Activated T-cell treated with anti-CD3 and anti-CD28 coated beads, Interleukin-2, amount 50 U/mL, for 24 hours (primary cell): Measurements from ENCODE around the gene RAB30.
A peak's percentile ranks its signal among the peaks of the same experiment; 100 is the strongest.

Experiments
- DNase-seq: peaks from one replicate; pipeline ENCODE4 v3.0.0-alpha.2; 2020
- H3K27ac Mint-ChIP-seq: 2 replicates; pipeline ENCODE4 v1.8.0; 2020; ENCODE audit warnings: mild to moderate bottlenecking, mixed read lengths
- H3K27me3 Mint-ChIP-seq: 2 replicates; pipeline ENCODE4 v1.8.0; 2020; ENCODE audit warnings: mixed read lengths
- H3K36me3 Mint-ChIP-seq: 2 replicates; pipeline ENCODE4 v1.8.0; 2020; ENCODE audit warnings: low read depth, mixed read lengths
- H3K4me1 Mint-ChIP-seq: 2 replicates; pipeline ENCODE4 v1.8.0; 2020; ENCODE audit warnings: low read depth, mixed read lengths
- H3K4me3 Mint-ChIP-seq: 2 replicates; pipeline ENCODE4 v1.8.0; 2020; ENCODE audit warnings: mild to moderate bottlenecking, moderate library complexity, mixed read lengths
- H3K9me3 Mint-ChIP-seq: 2 replicates; pipeline ENCODE4 v1.8.0; 2020; ENCODE audit warnings: mixed read lengths

Gene RAB30, protein sequence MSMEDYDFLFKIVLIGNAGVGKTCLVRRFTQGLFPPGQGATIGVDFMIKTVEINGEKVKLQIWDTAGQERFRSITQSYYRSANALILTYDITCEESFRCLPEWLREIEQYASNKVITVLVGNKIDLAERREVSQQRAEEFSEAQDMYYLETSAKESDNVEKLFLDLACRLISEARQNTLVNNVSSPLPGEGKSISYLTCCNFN

GRCh38 chr11:83071567-83072349, at the start of gene RAB30:
TSS of gene RAB30 (minus strand) at chr11:83071897. CDS start at chr11:82997316, 74,581 bp downstream.
- Mint-ChIP-seq H3K4me1 (peaks cover 38% of the 10 kb centered on the region), H3K36me3 (peaks cover 30% of the 10 kb centered on the region), H3K9me3 (no peaks in the 10 kb centered on the region), H3K27me3 (no peaks in the 10 kb centered on the region), H3K4me3 (no peak within 1 kb of the TSS), H3K27ac (no peak within 1 kb of the TSS)
- DNase-seq = peak; percentile 90

- no peak for DNase-seq
- no peaks in the 10 kb centered on the region for H3K27me3 Mint-ChIP-seq
- H3K4me1 Mint-ChIP-seq = peaks cover 63% of the 10 kb centered on the region
- H3K9me3 Mint-ChIP-seq = no peaks in the 10 kb centered on the region
- peak overlapping the region; percentile 34 for H3K27ac Mint-ChIP-seq
- no peak overlapping the region for H3K4me3 Mint-ChIP-seq
- H3K36me3 Mint-ChIP-seq = no peaks in the 10 kb centered on the region
Observed at GRCh38 chr11:83120327-83120726, 48.6 kb upstream of the RAB30 start.

DNA sequence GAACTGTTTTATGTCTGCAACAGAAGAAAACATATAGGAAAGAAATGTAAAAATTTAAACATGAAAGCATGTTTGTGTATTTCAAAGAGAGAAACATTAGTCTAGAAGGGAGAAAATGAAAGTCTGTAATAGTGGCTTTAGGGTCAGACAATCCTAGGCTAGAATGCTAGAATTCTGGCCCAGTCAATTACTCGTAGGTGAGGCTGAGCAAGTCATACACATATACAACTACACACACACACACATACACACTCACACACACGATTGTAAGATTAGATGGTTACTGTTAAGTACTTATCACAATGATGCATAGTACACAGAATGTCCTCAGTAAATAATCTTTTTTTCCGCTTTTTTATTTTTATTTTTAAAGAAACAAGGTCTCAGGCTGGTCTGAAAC, 47.5 kb upstream of the RAB30 start:
- Mint-ChIP-seq H3K36me3 (no peaks in the 10 kb centered on the region), H3K4me3 (no peak overlapping the region), H3K4me1 (peaks cover 70% of the 10 kb centered on the region), H3K9me3 (no peaks in the 10 kb centered on the region), H3K27ac (no peak overlapping the region), H3K27me3 (no peaks in the 10 kb centered on the region)
- no peak for DNase-seq

GRCh38 chr11:83118814-83119213, 47.1 kb upstream of the RAB30 start:
- H3K36me3 Mint-ChIP-seq = no peaks in the 10 kb centered on the region
- H3K27ac Mint-ChIP-seq = peak overlapping the region; percentile 46
- H3K9me3 Mint-ChIP-seq = no peaks in the 10 kb centered on the region
- no peaks in the 10 kb centered on the region for H3K27me3 Mint-ChIP-seq
- H3K4me1 Mint-ChIP-seq = peaks cover 70% of the 10 kb centered on the region
- DNase-seq = no peak
- no peak overlapping the region for H3K4me3 Mint-ChIP-seq

- Mint-ChIP-seq H3K27me3 (no peaks in the 10 kb centered on the region), H3K4me1 (peaks cover 54% of the 10 kb centered on the region), H3K4me3 (no peak overlapping the region), H3K27ac (peak overlapping the region; percentile 4), H3K9me3 (no peaks in the 10 kb centered on the region), H3K36me3 (no peaks in the 10 kb centered on the region)
- no peak for DNase-seq
Observed at GRCh38 chr11:83116015-83116641, 44.4 kb upstream of the RAB30 start.

DNA sequence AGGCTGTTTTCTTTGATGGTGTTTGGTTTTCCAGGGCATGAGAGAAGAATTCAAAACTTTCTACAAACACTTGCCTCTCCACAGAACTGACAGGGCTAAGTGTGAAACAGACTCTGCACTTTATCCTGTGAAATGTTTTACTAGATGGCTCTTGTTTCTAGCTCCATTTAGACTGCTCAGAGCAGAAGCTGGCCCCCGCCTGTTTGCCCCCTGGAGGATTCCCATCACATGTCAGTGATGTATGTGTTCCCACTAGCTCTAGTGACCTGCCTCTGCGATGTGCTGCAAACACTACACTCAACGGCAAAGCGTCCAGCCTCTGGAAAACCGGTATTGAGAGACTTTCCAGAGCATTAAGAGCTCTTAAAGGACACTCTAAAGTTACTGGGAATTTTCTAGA, 43.9 kb upstream of the RAB30 start:
- no peak for DNase-seq
- H3K4me3 Mint-ChIP-seq = no peak overlapping the region
- H3K27ac Mint-ChIP-seq = no peak overlapping the region
- H3K27me3 Mint-ChIP-seq = no peaks in the 10 kb centered on the region
- H3K4me1 Mint-ChIP-seq = peaks cover 48% of the 10 kb centered on the region
- H3K9me3 Mint-ChIP-seq = no peaks in the 10 kb centered on the region
- H3K36me3 Mint-ChIP-seq = no peaks in the 10 kb centered on the region

DNA sequence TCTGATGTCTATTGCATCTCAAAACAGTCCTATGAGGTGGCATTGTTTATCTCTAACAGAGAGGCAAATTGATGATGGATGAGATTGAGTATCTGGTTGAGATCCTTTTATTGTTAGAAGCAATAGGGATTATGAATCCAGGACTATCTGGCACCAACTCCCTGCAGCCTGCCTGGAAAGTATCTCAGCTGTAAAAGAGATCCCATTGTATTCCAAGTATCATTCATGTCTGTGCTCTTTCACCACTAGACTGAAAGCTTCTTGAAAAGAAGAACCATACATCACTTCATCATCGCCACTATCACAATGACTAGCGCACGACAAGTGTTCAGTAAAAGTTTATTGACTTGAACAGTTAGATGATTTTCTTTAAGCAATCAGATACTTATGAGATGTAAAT, 43.3 kb upstream of the RAB30 start:
- no peak for DNase-seq
- Mint-ChIP-seq H3K27ac (no peak overlapping the region), H3K4me1 (peaks cover 44% of the 10 kb centered on the region), H3K4me3 (no peak overlapping the region), H3K27me3 (no peaks in the 10 kb centered on the region), H3K36me3 (no peaks in the 10 kb centered on the region), H3K9me3 (no peaks in the 10 kb centered on the region)

DNA sequence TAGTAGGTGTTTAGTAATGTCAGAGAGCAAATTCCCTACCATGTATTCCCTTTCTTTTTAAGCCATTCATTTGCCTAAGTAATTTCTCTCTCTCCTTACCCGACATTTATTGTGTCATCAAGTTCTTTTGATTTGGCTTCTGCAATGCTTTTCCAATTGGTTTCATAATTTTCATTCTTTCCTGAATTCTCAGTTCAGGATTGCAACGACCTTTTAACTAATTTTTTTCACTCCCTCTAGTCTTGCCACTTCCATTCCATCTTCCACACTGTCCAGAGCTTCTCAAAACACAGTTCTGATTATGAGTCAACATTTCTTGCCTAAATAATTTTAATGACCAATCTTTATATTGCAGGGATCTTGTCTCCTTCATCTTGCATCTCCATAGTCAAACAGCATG, 41.2 kb upstream of the RAB30 start:
- Mint-ChIP-seq H3K27ac (no peak overlapping the region), H3K36me3 (no peaks in the 10 kb centered on the region), H3K4me1 (peaks cover 27% of the 10 kb centered on the region), H3K27me3 (no peaks in the 10 kb centered on the region), H3K4me3 (no peak overlapping the region), H3K9me3 (no peaks in the 10 kb centered on the region)
- no peak for DNase-seq

- Mint-ChIP-seq H3K27ac (no peak overlapping the region), H3K4me1 (no peaks in the 10 kb centered on the region), H3K27me3 (no peaks in the 10 kb centered on the region), H3K9me3 (no peaks in the 10 kb centered on the region), H3K36me3 (no peaks in the 10 kb centered on the region), H3K4me3 (no peak overlapping the region)
- no peak for DNase-seq
Observed at GRCh38 chr11:83105168-83105567, 33.5 kb upstream of the RAB30 start.

GRCh38 chr11:83102834-83103233, 31.1 kb upstream of the RAB30 start:
- Mint-ChIP-seq H3K9me3 (no peaks in the 10 kb centered on the region), H3K4me1 (no peaks in the 10 kb centered on the region), H3K27ac (no peak overlapping the region), H3K27me3 (no peaks in the 10 kb centered on the region), H3K36me3 (no peaks in the 10 kb centered on the region), H3K4me3 (no peak overlapping the region)
- no peak for DNase-seq

DNA sequence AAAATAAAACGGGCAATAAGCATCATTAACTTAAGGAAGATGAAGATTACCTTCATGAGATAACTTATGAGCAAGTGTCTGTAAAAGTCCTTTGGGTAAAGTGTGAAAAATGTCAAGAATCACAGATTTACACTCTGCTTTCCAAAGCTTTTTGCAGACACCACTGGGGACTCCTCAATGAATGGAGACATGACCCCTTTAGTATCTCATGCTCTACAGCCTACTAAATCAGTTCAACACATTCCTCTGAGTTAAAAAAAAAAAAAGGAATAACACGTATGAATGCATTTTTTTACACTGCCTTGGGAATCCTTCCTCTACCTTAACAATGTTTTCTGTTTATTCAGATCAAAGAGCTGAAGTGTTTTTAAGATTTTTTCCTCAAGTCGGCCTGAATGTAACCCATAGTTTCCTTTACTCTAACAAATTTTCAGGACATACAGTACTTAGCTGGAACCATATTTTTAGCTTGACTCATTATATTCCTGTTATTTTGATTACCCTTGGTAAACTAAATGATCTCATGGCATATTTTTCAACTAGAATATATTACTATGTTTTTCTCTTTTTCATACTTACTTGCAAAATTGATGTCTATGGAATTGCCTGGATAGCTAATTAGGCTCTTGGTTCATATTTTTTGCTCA, 25.9 kb upstream of the RAB30 start:
- H3K9me3 Mint-ChIP-seq = no peaks in the 10 kb centered on the region
- DNase-seq = no peak
- H3K27ac Mint-ChIP-seq = no peak overlapping the region
- no peaks in the 10 kb centered on the region for H3K36me3 Mint-ChIP-seq
- no peak overlapping the region for H3K4me3 Mint-ChIP-seq
- no peaks in the 10 kb centered on the region for H3K4me1 Mint-ChIP-seq
- H3K27me3 Mint-ChIP-seq = no peaks in the 10 kb centered on the region

DNA sequence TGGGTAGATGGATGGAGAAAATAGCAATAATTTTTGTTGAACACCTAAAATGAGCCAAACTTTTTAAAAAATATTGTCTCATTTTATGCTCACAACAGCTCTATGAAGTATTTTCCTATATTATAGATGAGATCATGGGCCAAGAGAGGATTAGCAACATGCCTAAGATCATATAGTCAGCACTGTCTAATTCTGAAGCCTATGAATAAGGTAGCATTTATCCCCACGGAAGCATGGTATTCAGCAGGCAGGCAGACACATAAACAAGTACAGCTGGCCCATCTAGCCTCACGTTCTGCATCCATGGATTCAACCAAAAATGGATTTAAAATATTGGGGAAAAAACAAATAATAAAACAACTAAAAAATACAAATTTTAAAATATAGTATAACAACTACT, 21.9 kb upstream of the RAB30 start:
- peaks cover 3% of the 10 kb centered on the region for H3K4me1 Mint-ChIP-seq
- no peaks in the 10 kb centered on the region for H3K27me3 Mint-ChIP-seq
- DNase-seq = no peak
- no peak overlapping the region for H3K27ac Mint-ChIP-seq
- no peaks in the 10 kb centered on the region for H3K9me3 Mint-ChIP-seq
- H3K4me3 Mint-ChIP-seq = no peak overlapping the region
- no peaks in the 10 kb centered on the region for H3K36me3 Mint-ChIP-seq

DNA sequence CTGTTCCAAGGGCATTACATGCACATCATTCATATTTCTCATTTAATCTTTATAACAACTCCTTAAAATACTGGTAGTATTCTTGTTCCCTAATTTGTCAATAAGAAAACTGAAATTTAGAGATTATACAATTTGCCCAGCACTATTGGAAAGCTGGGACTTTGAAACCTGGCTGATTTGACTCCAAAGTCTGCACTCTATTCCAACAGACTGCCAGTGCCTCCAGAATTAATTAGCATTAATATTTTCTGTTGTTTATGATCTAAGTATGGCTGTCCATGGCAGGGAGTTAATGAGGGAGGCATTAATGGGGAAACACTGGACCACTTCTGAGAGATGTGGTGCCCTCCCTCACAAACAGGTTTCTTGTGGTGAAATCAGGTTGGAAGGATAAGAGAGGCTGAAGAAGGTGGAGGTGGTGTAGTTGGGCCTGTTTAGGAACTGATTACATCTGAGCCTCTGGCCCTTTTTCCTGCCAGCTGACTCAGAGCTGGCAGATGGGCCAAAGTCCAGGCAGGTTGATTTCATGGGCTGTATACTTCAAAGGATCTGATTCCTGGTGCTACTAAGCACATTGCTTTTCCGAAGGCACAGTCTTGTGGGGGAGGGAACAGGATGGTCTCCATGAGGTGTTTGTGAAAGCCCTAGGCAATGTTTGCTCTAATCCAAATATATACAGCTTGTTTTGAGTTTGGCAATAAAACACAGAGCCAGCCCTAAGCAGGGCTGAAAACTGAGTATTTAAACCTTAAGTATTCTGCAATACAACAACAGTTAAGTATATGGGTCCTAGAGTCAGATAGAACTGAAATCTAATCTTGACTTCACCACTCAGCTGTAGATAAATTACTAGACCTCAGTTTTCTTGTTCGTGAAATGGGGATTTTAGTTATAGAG, 21.0 kb upstream of the RAB30 start:
- no peak for DNase-seq
- no peak overlapping the region for H3K4me3 Mint-ChIP-seq
- H3K27ac Mint-ChIP-seq = no peak overlapping the region
- no peaks in the 10 kb centered on the region for H3K36me3 Mint-ChIP-seq
- no peaks in the 10 kb centered on the region for H3K9me3 Mint-ChIP-seq
- H3K27me3 Mint-ChIP-seq = no peaks in the 10 kb centered on the region
- peaks cover 3% of the 10 kb centered on the region for H3K4me1 Mint-ChIP-seq

- no peaks in the 10 kb centered on the region for H3K9me3 Mint-ChIP-seq
- H3K4me3 Mint-ChIP-seq = no peak overlapping the region
- no peak for DNase-seq
- no peaks in the 10 kb centered on the region for H3K27me3 Mint-ChIP-seq
- no peak overlapping the region for H3K27ac Mint-ChIP-seq
- H3K4me1 Mint-ChIP-seq = peaks cover 11% of the 10 kb centered on the region
- H3K36me3 Mint-ChIP-seq = no peaks in the 10 kb centered on the region
Observed at GRCh38 chr11:83088965-83089364, 17.3 kb upstream of the RAB30 start.
